Sigmoid colon (tissue), 7 donors: Measurements from ENCODE around the gene PDE1C. TPM values are rescaled to one million over a fixed set of nuclear protein-coding genes. Genes with fewer than 3 reads are reported as not detected.

ENCODE experiments used
- DNase-seq: peaks from one replicate; pipeline ENCODE4 v3.0.0-alpha.2; 2019
- H3K27ac ChIP-seq, 4 donors: fragments of 200-600 bp; sonication (generic); one replicate each; pipeline ENCODE4 v1.5.1; 2016 to 2019; ENCODE audit warnings: mild to moderate bottlenecking in 1 of 4
- H3K27me3 ChIP-seq, 3 donors: fragments of 200-600 bp; sonication (generic); one replicate each; pipeline ENCODE4 v1.5.1; 2019; ENCODE audit warnings: mild to moderate bottlenecking in 1 of 3
- H3K36me3 ChIP-seq, 4 donors: fragments of 200-600 bp; sonication (generic); one replicate each; pipeline ENCODE4 v1.5.1; 2016 to 2019
- H3K4me1 ChIP-seq, 4 donors: fragments of 200-600 bp; sonication (generic); one replicate each; pipeline ENCODE4 v1.5.1; 2017 to 2019
- H3K4me3 ChIP-seq, 4 donors: fragments of 200-600 bp; sonication (generic); one replicate each; pipeline ENCODE4 v1.5.1; 2017 to 2019; ENCODE audit warnings: mild to moderate bottlenecking in 2 of 4, moderate library complexity in 1 of 4
- H3K9me3 ChIP-seq, 4 donors: fragments of 200-600 bp in 3 of 4; sonication (generic) in 3 of 4; one replicate each; pipeline versions ENCODE4 v1.5.1 to v1.6.1; 2013 to 2019
- CTCF ChIP-seq, 4 experiments: fragments of 450-650 bp in 3 of 4; fragments of 200-600 bp in 1 of 4; IDR thresholded peaks; one replicate each; pipeline ENCODE4 v1.5.1; 2016 to 2019; ENCODE audit warnings: antibody characterized with exemption in 4 of 4, mild to moderate bottlenecking in 3 of 4, moderate library complexity in 2 of 4
- EP300 ChIP-seq, 4 donors: sonication (generic); formaldehyde crosslinking; IDR thresholded peaks; one replicate each; pipeline ENCODE4 v1.6.1; 2017; ENCODE audit warnings: antibody characterized with exemption in 4 of 4
- POLR2A ChIP-seq, 2 donors: fragments of 450-650 bp; IDR thresholded peaks; one replicate each; pipeline ENCODE4 v1.6.1; 2016; ENCODE audit warnings: antibody characterized with exemption in 2 of 2, mild to moderate bottlenecking in 2 of 2, moderate library complexity in 2 of 2
- POLR2AphosphoS5 ChIP-seq, 4 donors: sonication (generic); formaldehyde crosslinking; IDR thresholded peaks; one replicate each; pipeline ENCODE4 v1.6.1; 2017; ENCODE audit warnings: antibody characterized with exemption in 4 of 4
- WGBS, 2 donors: extraction: QIAGEN DNeasy Blood & Tissue Kit; methylation state at CpG; one replicate each; pipeline ENCODE4 v1.1.7; 2013; 5-methylcytosine and 5-hydroxymethylcytosine counted together
- intact Hi-C: fragments of 100-400 bp; cut with DNase I; formaldehyde crosslinking; loops from one replicate; pipeline ENCODE4 v1.15.1; 2023
- polyA plus RNA-seq, 3 donors: library from polyadenylated mRNA; stranded (reverse); fragments of 200-250 nt; gene quantifications; one replicate each; pipeline ENCODE4 v1.2.3, GENCODE V29; 2013
- total RNA-seq, 4 donors: library from RNA; depleted of rRNA; stranded (reverse); fragments of >200 nt; gene quantifications; one replicate each; pipeline ENCODE4 v1.1.0, GENCODE V29; 2016
- donor health status: healthy with polysubstance abuse.
- donor health status: Bipolar disorder and iron deficiency.
- donor health status: healthy.

PDE1C gene
- total and polyA plus RNA-seq, 7 donors: under 0.01 to 19.4 (median 5.9) TPM

DNA sequence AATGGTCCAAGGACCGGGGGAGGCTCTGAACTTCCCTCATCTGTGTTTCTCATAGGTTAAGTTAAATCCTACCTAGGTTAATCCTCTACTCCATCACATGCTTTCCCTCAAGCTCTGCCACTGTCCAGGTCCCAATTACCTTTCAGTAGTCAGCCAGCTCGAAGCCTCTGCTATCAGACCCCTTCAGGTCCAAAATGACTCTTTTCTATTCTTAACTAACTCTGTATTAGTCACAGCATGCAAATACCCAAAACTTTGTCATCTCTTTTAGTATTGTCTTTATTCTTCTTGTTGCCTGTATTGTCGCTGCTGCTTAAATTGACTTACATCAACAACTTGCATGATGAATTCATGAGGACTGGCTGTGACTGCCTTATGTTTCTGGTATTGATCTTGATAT, 367.9 kb downstream of the PDE1C start:
- Histone ChIP-seq H3K4me3 (no peak overlapping the region), H3K9me3 (no peaks in the 10 kb centered on the region), H3K36me3 (no peaks in the 10 kb centered on the region), H3K4me1 (no peaks in the 10 kb centered on the region), H3K27ac (no peak overlapping the region), H3K27me3 (no peaks in the 10 kb centered on the region)
- no peak for DNase-seq
- intact Hi-C loops: no loop called here
- TF ChIP-seq CTCF (IDR thresholded peaks at IDR 0.05) (no peak), POLR2A (IDR thresholded peaks at IDR 0.05) (no peak), POLR2AphosphoS5 (IDR thresholded peaks at IDR 0.05) (no peak), EP300 (IDR thresholded peaks at IDR 0.05) (no peak)
- WGBS, 2 donors: 86% methylated on average over 3 of the region's 3 CpGs
